Activated naive CD8-positive, alpha-beta T cell treated with anti-CD3 and anti-CD28 coated beads, Interleukin-2, amount 50 U/mL, for 24 hours (primary cell): Measurements from ENCODE around the gene OR2B3.
"Not testable (repeated sequence)": the region's sequence is repeated elsewhere in the genome, so short reads cannot be mapped to it uniquely, and the experiment has no call there.

Experiments
- ATAC-seq: fragments of 150-1000 bp; cut with Tn5 transposase; one replicate; pipeline ENCODE4 v1.10.0; 2021
- DNase-seq: peaks from one replicate; pipeline ENCODE4 v3.0.0; 2021
- H3K27ac Mint-ChIP-seq: one replicate; pipeline ENCODE4 v1.8.0; 2021; ENCODE audit warnings: mild to moderate bottlenecking, mixed read lengths
- H3K27me3 Mint-ChIP-seq: one replicate; pipeline ENCODE4 v1.8.0; 2021; ENCODE audit warnings: mixed read lengths
- H3K36me3 Mint-ChIP-seq: one replicate; pipeline ENCODE4 v1.8.0; 2021; ENCODE audit warnings: low read depth, mixed read lengths
- H3K4me1 Mint-ChIP-seq: one replicate; pipeline ENCODE4 v1.8.0; 2021; ENCODE audit warnings: mixed read lengths
- H3K4me3 Mint-ChIP-seq: one replicate; pipeline ENCODE4 v1.8.0; 2021; ENCODE audit warnings: mild to moderate bottlenecking, moderate library complexity, mixed read lengths
- H3K9me3 Mint-ChIP-seq: one replicate; pipeline ENCODE4 v1.8.0; 2021; ENCODE audit warnings: mixed read lengths

Gene OR2B3

DNA sequence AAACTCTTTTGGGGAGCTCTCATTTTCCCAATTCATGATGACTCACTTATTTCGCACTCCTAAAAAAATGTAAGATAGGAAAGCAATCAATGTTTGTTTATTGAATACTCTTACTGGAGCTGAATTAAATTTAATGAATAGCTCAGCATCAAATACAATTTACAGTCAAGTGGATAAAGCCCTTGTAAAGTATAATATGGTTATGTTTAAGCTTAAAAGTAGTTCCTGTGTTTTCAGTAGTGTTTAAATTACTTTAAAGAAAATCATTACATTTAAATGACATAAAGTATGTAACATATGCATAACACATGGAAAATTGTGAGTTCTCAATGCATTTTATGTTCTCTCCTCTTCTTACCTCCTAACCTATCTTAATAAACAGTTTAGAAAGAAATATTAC, at the start of gene OR2B3:
OR2B3 (minus strand) TSS at position 101 of the 400 bp plus-strand sequence; CDS start at position 36, 65 bp downstream.
- Mint-ChIP-seq H3K4me1 (no peaks in the 10 kb centered on the region), H3K27me3 (peaks cover 32% of the 10 kb centered on the region), H3K27ac (no peak within 1 kb of the TSS), H3K4me3 (no peak within 1 kb of the TSS), H3K36me3 (no peaks in the 10 kb centered on the region), H3K9me3 (no peaks in the 10 kb centered on the region)
- ATAC-seq (no peak), DNase-seq (no peak)

DNA sequence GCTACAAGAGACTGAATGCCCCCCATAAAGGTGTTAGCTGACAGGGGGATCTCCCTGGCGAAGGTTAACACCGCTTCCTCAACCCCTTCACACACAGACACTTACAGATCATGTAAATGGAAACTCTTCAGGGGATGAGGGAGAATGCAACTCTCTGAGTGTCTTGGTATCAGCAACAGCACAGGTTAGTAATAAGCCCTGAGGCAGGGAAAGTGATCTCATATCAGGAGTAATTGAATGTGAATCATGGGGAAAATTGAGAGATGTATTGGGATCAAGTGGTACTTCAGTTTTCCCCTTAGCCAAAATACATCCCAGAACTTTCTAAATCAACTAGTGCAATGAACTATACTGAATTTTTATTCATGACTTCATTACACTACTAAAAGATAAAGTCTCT, 44.6 kb upstream of the OR2B3 start:
- no peaks in the 10 kb centered on the region for H3K36me3 Mint-ChIP-seq
- H3K4me3 Mint-ChIP-seq = no peak overlapping the region
- H3K27me3 Mint-ChIP-seq = peaks cover 11% of the 10 kb centered on the region
- no peaks in the 10 kb centered on the region for H3K9me3 Mint-ChIP-seq
- ATAC-seq = no peak
- H3K27ac Mint-ChIP-seq = no peak overlapping the region
- no peak for DNase-seq
- H3K4me1 Mint-ChIP-seq = no peaks in the 10 kb centered on the region

GRCh38 chr6:29130644-29131043, 43.5 kb upstream of the OR2B3 start:
- Mint-ChIP-seq H3K27me3 (peaks cover 11% of the 10 kb centered on the region), H3K9me3 (no peaks in the 10 kb centered on the region), H3K4me1 (no peaks in the 10 kb centered on the region), H3K4me3 (no peak overlapping the region), H3K27ac (no peak overlapping the region), H3K36me3 (no peaks in the 10 kb centered on the region)
- peak; percentile 24 for ATAC-seq
- no peak for DNase-seq

DNA sequence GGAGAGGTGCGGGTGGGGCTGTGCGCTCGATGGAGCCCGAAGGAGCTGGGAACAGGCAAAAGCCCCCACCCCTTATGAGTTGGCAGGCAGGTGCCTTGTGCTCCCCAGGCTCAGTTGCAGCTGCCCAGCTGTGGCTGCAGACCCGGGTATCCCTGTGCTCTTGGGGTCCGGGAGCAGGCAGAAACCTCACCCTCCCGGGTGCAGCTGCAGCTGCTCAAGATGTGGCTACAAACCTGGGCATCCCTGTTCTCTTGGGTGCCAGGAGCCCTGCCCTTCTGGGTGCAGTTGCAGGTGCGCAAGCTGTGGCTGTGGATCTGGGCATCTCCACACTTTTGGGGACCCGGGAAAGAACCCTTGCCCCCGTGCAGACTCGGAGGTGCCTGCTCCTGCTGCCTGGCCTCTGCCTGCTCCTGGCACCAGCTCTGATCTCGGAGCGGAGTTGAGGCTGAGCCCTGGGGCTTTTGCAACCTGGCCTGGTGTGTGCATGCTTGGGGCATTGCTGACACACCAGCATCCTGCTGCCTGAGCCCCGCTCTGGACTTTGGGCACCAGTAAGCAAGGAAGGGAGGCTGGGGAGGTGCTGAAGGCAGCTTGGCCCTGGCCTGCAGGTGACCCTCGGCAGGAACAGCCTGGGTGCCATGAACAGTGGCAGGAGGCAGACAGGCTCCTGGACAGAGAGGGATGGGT, 42.4 kb upstream of the OR2B3 start:
- Mint-ChIP-seq H3K27ac (no peak overlapping the region), H3K27me3 (peaks cover 11% of the 10 kb centered on the region), H3K36me3 (no peaks in the 10 kb centered on the region), H3K4me3 (no peak overlapping the region), H3K4me1 (no peaks in the 10 kb centered on the region), H3K9me3 (no peaks in the 10 kb centered on the region)
- no peak for DNase-seq
- no peak for ATAC-seq

DNA sequence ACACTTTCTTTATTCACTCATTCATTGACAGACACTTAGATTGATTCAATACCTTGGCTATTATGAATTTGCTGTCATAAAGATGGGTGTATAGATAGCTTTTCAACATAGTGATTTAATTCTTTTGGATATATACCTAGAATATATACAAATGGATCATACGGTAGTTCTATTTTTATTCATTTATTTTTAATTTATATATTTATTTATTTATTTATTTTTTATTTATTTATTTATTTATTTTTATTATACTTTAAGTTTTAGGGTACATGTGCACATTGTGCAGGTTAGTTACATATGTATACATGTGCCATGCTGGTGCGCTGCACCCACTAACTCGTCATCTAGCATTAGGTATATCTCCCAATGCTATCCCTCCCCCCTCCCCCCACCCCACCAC, 27.9 kb upstream of the OR2B3 start:
- H3K4me1 Mint-ChIP-seq, H3K27ac Mint-ChIP-seq, H3K4me3 Mint-ChIP-seq, H3K9me3 Mint-ChIP-seq, ATAC-seq, DNase-seq, H3K36me3 Mint-ChIP-seq: not testable (repeated sequence)
- H3K27me3 Mint-ChIP-seq = peaks cover 29% of the 10 kb centered on the region

- Mint-ChIP-seq H3K4me1 (no peaks in the 10 kb centered on the region), H3K36me3 (no peaks in the 10 kb centered on the region), H3K27ac (no peak overlapping the region), H3K27me3 (peaks cover 27% of the 10 kb centered on the region), H3K9me3 (no peaks in the 10 kb centered on the region), H3K4me3 (no peak overlapping the region)
- DNase-seq = no peak
- no peak for ATAC-seq
Measured at GRCh38 chr6:29112135-29112534, 25.0 kb upstream of the OR2B3 start.

- Mint-ChIP-seq H3K36me3 (no peaks in the 10 kb centered on the region), H3K9me3 (no peaks in the 10 kb centered on the region), H3K27ac (no peak within 1 kb of the TSS), H3K27me3 (peaks cover 31% of the 10 kb centered on the region), H3K4me1 (no peaks in the 10 kb centered on the region), H3K4me3 (no peak within 1 kb of the TSS)
- DNase-seq (no peak), ATAC-seq (no peak)
Measured at GRCh38 chr6:29107758-29108157, 20.6 kb upstream of the OR2B3 start, which contains the start of gene OR2J3. TSS of gene OR2J3 (plus strand) at chr6:29108058. CDS start at chr6:29111891, 3,833 bp downstream.

- no peak for ATAC-seq
- no peak for DNase-seq
- Mint-ChIP-seq H3K4me3 (no peak within 1 kb of the TSS), H3K27me3 (peaks cover 29% of the 10 kb centered on the region), H3K27ac (no peak within 1 kb of the TSS), H3K9me3 (no peaks in the 10 kb centered on the region), H3K4me1 (no peaks in the 10 kb centered on the region), H3K36me3 (no peaks in the 10 kb centered on the region)
Measured at GRCh38 chr6:29099190-29099589, 12.1 kb upstream of the OR2B3 start, which contains the start of gene OR2J1. TSS of gene OR2J1 (plus strand) at chr6:29099490. CDS start at chr6:29100943, 1,453 bp downstream.

GRCh38 chr6:29097803-29098202, 10.7 kb upstream of the OR2B3 start:
- Mint-ChIP-seq H3K4me3 (no peak overlapping the region), H3K9me3 (no peaks in the 10 kb centered on the region), H3K27me3 (peaks cover 29% of the 10 kb centered on the region), H3K36me3 (no peaks in the 10 kb centered on the region), H3K4me1 (no peaks in the 10 kb centered on the region), H3K27ac (no peak overlapping the region)
- DNase-seq = no peak
- ATAC-seq = no peak

DNA sequence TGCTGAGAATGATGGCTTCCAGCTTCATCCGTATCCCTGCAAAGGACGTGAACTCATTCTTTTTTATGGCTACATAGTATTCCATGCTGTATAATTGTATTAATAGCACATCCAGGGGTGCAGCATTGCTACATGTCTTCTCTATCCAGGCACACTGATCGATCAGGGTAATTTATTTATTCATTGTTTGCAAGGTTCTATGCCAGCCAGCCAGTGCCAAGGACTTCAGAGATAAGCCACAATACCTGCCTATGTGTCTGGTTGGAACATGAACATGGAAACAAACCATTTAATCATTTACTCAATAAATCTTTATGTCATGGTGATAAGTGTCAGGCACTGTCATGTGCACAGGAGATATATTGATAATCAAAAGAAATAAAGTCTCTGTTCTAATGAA, 5.8 kb upstream of the OR2B3 start:
- Mint-ChIP-seq H3K36me3 (no peaks in the 10 kb centered on the region), H3K4me1 (no peaks in the 10 kb centered on the region), H3K9me3 (no peaks in the 10 kb centered on the region), H3K27me3 (peaks cover 40% of the 10 kb centered on the region), H3K4me3 (no peak overlapping the region), H3K27ac (no peak overlapping the region)
- ATAC-seq (no peak), DNase-seq (no peak)

DNA sequence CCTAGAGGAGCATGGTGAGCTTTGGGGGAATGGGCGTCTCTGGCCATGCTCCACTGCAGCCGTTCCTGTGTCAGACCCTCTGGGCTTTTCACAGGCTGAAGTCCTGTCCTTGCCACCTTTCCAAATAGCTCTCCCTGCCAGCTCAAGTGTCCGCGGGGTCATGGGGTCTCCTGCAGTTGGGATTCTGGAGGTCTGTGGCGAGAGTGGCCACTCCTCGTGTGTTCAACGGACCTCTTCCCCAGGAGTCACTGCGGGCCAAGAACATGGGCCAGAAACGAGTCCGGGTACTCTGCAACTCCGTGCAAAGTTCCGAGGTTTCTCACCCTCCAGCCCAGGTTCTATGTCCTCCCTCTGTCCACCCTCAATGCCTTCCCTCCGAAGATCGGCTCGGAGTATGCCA, 4.7 kb downstream of the OR2B3 start:
- ATAC-seq = no peak
- H3K4me1 Mint-ChIP-seq = no peaks in the 10 kb centered on the region
- H3K27me3 Mint-ChIP-seq = peaks cover 13% of the 10 kb centered on the region
- DNase-seq = no peak
- H3K36me3 Mint-ChIP-seq = no peaks in the 10 kb centered on the region
- no peaks in the 10 kb centered on the region for H3K9me3 Mint-ChIP-seq
- no peak overlapping the region for H3K4me3 Mint-ChIP-seq
- H3K27ac Mint-ChIP-seq = no peak overlapping the region

DNA sequence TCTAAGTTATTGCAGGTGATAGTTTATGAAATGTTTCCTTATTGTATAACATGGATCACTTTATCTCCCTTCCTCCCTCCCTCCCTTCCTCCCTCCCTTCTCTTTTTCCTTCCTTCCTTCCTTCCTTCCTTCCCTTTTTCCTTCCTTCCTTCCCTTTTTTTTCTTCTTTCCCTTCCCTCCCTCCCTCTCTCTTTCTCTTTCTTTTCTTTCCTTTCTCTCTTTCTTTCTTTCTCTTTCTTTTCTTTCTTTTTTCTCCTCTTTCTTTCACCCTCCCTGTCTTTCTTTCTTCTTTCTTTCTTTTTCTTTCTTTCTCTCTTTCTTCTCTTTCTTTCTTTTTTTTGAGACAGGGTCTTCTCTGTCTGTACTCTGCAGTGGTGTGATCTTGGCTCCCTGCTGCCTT, 5.8 kb downstream of the OR2B3 start:
- ATAC-seq (no peak), DNase-seq (no peak)
- H3K27me3 Mint-ChIP-seq = peaks cover 10% of the 10 kb centered on the region
- no peaks in the 10 kb centered on the region for H3K9me3 Mint-ChIP-seq
- H3K4me1 Mint-ChIP-seq = no peaks in the 10 kb centered on the region
- H3K4me3 Mint-ChIP-seq = no peak overlapping the region
- H3K36me3 Mint-ChIP-seq = no peaks in the 10 kb centered on the region
- H3K27ac Mint-ChIP-seq = no peak overlapping the region

DNA sequence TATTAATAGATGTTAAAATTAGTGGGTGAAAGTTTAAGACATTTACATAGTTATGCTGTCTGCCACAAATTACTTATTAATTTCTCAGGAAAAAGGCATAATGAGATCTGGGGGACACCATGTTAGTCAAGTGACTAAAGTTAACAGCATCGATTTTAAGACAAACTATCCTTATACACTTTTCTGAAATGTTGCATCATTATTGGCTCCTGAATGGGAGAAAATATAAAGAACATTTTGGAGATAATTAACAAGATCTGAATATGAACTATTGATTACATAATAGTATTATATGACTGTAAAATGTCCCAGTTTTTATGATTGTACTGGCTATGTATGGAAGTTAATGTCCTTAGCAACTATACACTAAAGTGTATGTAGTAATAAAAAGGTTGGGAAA, 7.9 kb downstream of the OR2B3 start:
- DNase-seq = no peak
- Mint-ChIP-seq H3K4me1 (no peaks in the 10 kb centered on the region), H3K9me3 (no peaks in the 10 kb centered on the region)

GRCh38 chr6:29071831-29072723, 15.0 kb downstream of the OR2B3 start:
- peaks cover 5% of the 10 kb centered on the region for H3K9me3 Mint-ChIP-seq
- peaks cover 30% of the 10 kb centered on the region for H3K27me3 Mint-ChIP-seq
- ATAC-seq (no peak), DNase-seq (no peak)
- no peak overlapping the region for H3K4me3 Mint-ChIP-seq
- no peak overlapping the region for H3K27ac Mint-ChIP-seq
- H3K4me1 Mint-ChIP-seq = no peaks in the 10 kb centered on the region
- no peaks in the 10 kb centered on the region for H3K36me3 Mint-ChIP-seq

More for the DNA sequence above, 7.9 kb downstream of the OR2B3 start:
- Mint-ChIP-seq H3K36me3 (no peaks in the 10 kb centered on the region), H3K4me3 (no peak overlapping the region), H3K27ac (no peak overlapping the region), H3K27me3 (peaks cover 8% of the 10 kb centered on the region)
- no peak for ATAC-seq

GRCh38 chr6:29051680-29052079, 35.4 kb downstream of the OR2B3 start:
- DNase-seq (no peak), ATAC-seq (no peak)
- Mint-ChIP-seq H3K9me3 (no peaks in the 10 kb centered on the region), H3K27ac (no peak overlapping the region), H3K36me3 (no peaks in the 10 kb centered on the region), H3K4me3 (no peak overlapping the region), H3K4me1 (no peaks in the 10 kb centered on the region), H3K27me3 (peaks cover 24% of the 10 kb centered on the region)
